Breast epithelium (tissue), 3 donors: ENCODE measurements around the gene SEMA4D.

Experiments used
- POLR2A ChIP-seq: fragments of 450-650 bp; IDR thresholded peaks from one replicate; pipeline ENCODE4 v1.6.1; 2016; ENCODE audit warnings: antibody characterized with exemption, mild to moderate bottlenecking, moderate library complexity
- TF ChIP-seq, protein P1 (sequence below), 3 donors: fragments of 450-650 bp; IDR thresholded peaks; one replicate each; pipeline ENCODE4 v1.5.1; 2016 to 2017; ENCODE audit warnings: antibody characterized with exemption in 3 of 3, mild to moderate bottlenecking in 3 of 3, moderate library complexity in 3 of 3

DNA sequence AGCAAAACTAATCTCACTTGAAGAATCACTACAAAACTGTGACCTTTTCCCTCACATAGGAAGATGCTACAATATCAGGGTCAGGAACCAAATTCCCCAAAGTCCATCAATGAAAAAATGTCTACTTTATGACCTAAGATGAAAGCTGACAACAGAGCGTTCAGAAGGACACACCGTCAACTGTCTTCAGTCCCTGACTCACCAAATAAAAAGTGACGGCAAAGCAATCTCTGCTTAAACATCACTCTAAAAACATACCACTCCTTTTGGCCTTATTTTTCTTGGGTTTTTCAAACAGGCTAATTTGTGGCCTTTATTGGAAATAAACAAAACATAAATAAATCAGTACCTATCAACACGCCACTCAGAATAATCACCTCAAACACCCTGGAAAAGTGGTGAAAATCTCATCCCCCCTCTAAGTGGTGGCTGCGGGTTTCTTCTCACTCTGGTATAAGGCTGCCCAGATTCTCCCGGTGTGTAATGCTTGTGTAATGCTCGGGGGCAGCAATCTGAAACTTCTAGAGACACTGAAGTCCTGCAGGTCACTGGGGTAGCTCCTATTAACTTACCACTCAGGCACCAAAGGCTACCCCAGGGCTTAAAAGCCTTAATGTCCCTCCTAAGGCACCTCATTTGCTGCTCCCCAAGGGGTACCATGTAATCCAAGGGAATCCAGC, 29.5 kb downstream of the SEMA4D start:
- TF ChIP-seq POLR2A, result no peak
- TF ChIP-seq, protein P1, sequence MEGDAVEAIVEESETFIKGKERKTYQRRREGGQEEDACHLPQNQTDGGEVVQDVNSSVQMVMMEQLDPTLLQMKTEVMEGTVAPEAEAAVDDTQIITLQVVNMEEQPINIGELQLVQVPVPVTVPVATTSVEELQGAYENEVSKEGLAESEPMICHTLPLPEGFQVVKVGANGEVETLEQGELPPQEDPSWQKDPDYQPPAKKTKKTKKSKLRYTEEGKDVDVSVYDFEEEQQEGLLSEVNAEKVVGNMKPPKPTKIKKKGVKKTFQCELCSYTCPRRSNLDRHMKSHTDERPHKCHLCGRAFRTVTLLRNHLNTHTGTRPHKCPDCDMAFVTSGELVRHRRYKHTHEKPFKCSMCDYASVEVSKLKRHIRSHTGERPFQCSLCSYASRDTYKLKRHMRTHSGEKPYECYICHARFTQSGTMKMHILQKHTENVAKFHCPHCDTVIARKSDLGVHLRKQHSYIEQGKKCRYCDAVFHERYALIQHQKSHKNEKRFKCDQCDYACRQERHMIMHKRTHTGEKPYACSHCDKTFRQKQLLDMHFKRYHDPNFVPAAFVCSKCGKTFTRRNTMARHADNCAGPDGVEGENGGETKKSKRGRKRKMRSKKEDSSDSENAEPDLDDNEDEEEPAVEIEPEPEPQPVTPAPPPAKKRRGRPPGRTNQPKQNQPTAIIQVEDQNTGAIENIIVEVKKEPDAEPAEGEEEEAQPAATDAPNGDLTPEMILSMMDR (IDR thresholded peaks at IDR 0.05), result no peak
